ENCODE results near the gene FALEC.
A peak's percentile ranks its signal among the peaks of the same experiment; 100 is the strongest.

FALEC gene

GRCh38 chr1:150515328-150516049, at the start of gene FALEC:
TSS of gene FALEC (plus strand) at chr1:150515752.
- peak; percentile 91 for DNase-seq

DNA sequence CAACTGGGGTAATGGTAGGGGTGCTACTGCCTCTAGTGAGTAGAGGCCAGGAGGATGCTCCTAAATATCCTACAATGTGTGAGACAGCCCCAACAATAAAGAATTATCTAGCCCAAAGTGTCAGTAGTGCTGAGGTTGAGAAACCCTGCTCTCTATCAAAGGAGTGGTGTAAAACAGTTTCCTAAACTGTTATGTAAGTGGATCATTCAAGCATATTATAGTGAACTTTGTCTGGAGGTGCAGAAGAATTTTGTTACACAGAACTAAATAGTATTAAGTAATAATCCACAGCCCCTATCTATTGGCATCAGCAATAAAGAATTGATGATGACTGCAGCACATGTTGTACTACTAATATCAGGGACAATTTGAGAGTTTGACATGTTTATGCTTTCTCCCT, 48.6 kb upstream of the FALEC start:
- DNase-seq, result no peak

DNA sequence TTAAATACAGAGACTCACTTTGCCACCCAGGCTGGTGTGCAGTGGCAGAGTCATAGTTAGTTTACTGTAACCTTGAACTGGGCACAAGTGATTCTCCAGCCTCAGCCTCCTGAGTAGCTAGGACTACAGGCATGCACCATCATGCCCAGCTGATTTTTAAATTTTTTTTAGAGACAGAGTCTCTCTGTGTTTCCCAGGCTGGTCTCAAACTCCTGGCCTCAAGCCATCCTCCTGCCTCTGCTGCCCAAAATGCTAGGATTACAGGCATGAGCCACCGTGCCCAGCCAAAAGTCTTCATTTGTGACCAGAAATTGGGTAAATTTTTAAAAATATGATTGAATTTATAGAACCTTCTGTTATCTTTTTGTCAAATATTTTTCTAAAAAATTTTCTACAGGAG, 46.3 kb upstream of the FALEC start:
- no peak for DNase-seq

DNA sequence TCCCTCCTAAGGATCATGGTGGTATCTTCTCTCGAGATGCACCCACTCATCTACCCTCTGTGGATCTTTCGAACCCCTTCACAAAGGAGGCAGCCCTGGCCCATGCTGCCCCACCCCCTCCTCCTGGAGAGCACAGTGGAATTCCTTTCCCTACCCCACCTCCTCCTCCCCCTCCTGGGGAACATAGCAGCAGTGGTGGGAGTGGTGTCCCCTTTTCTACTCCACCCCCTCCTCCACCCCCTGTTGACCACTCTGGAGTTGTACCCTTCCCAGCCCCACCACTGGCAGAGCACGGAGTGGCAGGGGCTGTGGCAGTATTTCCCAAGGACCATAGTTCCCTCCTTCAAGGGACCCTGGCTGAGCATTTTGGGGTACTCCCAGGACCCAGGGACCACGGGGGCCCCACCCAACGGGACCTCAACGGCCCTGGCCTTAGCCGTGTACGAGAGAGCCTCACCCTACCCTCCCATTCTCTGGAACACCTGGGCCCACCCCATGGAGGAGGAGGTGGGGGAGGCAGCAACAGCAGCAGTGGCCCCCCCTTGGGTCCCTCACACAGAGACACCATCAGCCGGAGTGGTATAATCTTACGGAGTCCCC, 42.9 kb upstream of the FALEC start:
- DNase-seq, result no peak

GRCh38 chr1:150473659-150474058, 41.9 kb upstream of the FALEC start:
- no peak for DNase-seq

GRCh38 chr1:150474869-150475268, 40.7 kb upstream of the FALEC start:
- DNase-seq, result no peak

- DNase-seq, result no peak
These were observed 38.8 kb upstream of the FALEC start for GRCh38 chr1:150476754-150477153.

GRCh38 chr1:150477320-150477719, 38.2 kb upstream of the FALEC start:
- DNase-seq, result no peak

DNA sequence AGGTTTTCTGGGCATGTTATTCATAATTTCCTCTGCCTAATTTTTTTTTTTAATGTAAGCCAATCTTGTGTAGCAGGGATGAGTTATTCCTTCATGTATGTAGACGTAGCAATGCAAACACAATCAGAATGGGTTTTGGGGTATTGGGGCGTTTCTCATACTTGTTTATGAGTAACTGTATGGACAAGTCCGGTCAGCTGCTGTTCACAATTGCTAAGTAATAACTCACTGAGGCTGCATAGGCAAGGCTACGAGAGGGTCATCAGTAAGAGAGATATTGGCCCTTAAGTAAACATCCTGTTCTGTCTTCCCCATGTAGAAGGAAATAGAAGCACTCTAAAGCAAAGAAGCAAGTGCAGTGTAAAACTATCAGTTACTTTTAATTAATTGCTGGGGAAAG, 37.8 kb upstream of the FALEC start:
- DNase-seq, result no peak

DNA sequence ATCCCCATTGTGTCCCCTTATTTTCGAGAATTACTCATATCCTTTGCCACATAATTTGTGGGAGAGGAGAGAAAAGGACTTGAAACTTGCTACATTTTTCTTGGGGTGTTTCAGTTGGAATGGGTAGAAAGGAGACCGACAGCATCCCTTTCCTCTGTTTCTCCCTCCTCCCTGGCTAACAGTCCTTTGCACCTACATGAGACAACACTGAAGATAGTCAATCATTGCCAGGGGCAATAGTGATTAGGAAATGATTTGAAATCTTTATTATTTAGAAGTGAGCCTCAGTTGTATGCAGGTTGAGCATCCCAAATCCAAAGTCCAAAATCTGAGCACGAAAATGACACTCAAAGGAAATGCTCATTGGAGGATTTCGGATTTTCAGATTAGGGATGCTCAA, 36.2 kb upstream of the FALEC start:
- no peak for DNase-seq

GRCh38 chr1:150479927-150480352, 35.6 kb upstream of the FALEC start:
- DNase-seq, result no peak

- no peak for DNase-seq
These were observed 31.1 kb upstream of the FALEC start for GRCh38 chr1:150484431-150484830.

DNA sequence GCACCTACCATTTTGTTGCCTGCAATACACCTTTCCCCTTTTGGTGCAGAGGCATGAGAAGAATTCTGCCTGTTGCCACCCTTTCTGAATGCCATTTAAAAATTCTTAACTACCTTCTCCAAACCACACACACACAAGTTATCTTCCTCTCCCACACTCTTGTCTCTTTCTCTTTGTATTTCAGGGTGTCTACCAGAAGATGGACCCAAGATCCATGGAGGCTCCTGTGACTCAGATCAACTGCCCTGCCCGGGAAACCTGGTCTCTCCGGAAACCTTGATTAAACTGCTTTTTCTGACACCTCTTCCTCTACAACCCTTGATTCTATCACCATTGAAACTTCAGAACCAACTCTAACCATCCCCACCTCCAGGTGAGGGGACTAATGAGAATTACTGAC, 30.7 kb upstream of the FALEC start:
- no peak for DNase-seq

DNA sequence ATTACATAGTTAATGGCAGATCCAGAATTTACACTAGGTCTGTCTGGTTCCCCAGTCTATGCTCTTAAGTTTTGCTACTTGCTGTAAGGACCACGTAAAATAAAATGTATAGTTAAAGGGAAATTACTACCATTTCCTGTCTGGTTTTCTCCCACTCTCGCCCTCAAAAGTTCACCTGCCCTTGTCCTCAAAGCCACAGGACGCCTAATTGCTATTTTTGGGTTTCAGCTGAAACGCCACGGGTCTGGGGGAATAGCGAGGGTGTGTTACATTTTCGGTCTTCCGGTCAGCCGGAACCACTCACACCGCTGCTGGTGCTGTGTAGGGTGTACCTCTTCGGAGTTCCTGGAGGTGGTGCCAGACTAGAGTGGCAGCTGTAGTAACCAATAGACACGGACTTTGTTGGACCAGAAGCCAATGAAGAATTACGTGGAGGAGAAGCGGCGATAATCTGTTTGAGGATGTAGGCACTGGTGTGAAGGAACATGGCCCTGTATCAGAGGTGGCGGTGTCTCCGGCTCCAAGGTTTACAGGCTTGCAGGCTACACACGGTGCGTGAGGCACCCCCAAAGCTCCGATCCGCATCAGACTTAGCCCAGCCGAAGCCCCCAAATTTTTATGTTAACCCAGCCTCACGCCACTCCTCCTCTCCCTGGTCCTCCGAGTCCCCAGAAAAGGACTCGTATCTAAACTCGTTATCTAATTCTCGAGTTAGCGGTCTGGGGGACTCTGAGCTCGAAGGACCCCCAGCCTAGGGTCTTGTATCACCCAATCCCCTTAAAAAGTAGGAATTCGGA, 28.4 kb upstream of the FALEC start, which contains the start of gene TARS2:
TARS2 (plus strand) TSS at position 454 of the 797 bp plus-strand sequence; CDS start at position 486, 32 bp downstream.
- DNase-seq, result peak; percentile 86

DNA sequence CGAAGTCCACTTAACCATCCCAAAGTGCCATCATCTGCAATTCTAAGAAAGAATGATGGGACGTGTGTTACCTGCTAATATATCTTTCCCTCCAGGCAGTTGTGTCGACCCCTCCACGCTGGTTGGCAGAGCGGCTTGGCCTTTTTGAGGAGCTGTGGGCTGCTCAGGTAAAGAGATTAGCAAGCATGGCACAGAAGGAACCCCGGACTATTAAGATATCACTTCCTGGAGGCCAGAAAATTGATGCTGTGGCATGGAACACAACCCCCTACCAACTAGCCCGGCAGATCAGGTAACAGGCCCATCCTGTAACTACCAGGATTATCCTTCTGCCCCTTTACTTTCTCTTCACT, 27.8 kb upstream of the FALEC start:
- DNase-seq, result peak; percentile 29

GRCh38 chr1:150493175-150493574, 22.4 kb upstream of the FALEC start:
- no peak for DNase-seq

- DNase-seq, result no peak
These were observed 17.2 kb upstream of the FALEC start for GRCh38 chr1:150498342-150498741.

GRCh38 chr1:150505431-150505830, 10.1 kb upstream of the FALEC start:
- DNase-seq, result no peak

GRCh38 chr1:150507912-150508864, 7.4 kb upstream of the FALEC start, which contains the start of gene ECM1:
TSS of gene ECM1 (plus strand) at chr1:150508109. CDS start at chr1:150508210, 101 bp downstream.
- DNase-seq, result no peak

GRCh38 chr1:150508982-150509381, 6.6 kb upstream of the FALEC start:
- no peak for DNase-seq

- no peak for DNase-seq
These were observed 4.0 kb upstream of the FALEC start for GRCh38 chr1:150511551-150511950.

DNA sequence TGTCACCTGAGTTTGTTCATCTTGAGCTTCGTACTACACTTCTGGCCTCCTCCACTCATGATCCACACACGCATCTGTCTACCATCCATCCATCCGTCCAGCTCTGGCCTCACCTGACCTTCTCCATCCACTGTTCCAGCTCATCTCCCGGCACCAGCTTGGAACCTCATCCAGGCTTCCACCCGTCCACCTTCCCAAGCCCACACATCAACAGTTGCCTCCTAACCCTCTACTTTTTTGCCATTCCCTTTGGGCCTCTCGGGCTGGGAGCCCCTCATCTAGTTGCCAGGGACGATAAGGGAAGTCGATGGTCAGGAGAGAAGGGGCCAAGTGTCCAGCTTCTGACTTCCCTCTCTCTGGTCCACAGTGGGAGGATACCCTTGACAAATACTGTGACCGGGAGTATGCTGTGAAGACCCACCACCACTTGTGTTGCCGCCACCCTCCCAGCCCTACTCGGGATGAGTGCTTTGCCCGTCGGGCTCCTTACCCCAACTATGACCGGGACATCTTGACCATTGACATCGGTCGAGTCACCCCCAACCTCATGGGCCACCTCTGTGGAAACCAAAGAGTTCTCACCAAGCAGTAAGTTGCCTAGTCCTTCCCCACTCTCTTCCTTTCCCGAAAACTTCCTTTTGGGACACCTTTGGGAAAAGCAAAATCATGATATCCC, 3.4 kb upstream of the FALEC start:
- DNase-seq, result no peak
